Fibroblast of lung (primary cell): ENCODE data around the gene TLR3. TPM values are rescaled to one million over a fixed set of nuclear protein-coding genes. Genes with fewer than 3 reads are reported as not detected.

Source experiments
- DNase-seq, 2 donors: peaks; one replicate each; pipeline versions ENCODE4 v3.0.0 to v3.0.0-alpha.2; 2010; ENCODE audit warnings: low read depth in 2 of 2
- H2AFZ ChIP-seq: 2 replicates; pipeline ENCODE4 v1.5.1; 2012; ENCODE audit warnings: low read length, control low read depth, inconsistent platforms
- H3K27ac ChIP-seq: 2 replicates; pipeline ENCODE4 v1.5.1; 2011; ENCODE audit warnings: low read length, control low read depth; ENCODE audit not compliant: insufficient read depth
- H3K27me3 ChIP-seq: 2 replicates; pipeline ENCODE4 v1.5.1; 2011; ENCODE audit warnings: mild to moderate bottlenecking, low read length; ENCODE audit not compliant: control insufficient read depth, insufficient read depth
- H3K36me3 ChIP-seq: 2 replicates; pipeline ENCODE4 v1.5.1; 2011; ENCODE audit warnings: low read length; ENCODE audit not compliant: control insufficient read depth, insufficient read depth
- H3K4me1 ChIP-seq: 2 replicates; pipeline ENCODE4 v1.5.1; 2011; ENCODE audit warnings: low read length; ENCODE audit not compliant: control insufficient read depth, insufficient read depth; ENCODE audit errors: extremely low read depth
- H3K4me2 ChIP-seq: 2 replicates; pipeline ENCODE4 v1.5.1; 2011; ENCODE audit warnings: low read length, control low read depth; ENCODE audit not compliant: insufficient read depth; ENCODE audit errors: extremely low read depth
- H3K4me3 ChIP-seq, 4 experiments: fragments of 200-600 bp in 1 of 4; sonication (generic) in 1 of 4; replicated peaks in 1 of 4; 2 replicates each; pipeline ENCODE4 v1.5.1; 2011 to 2016; ENCODE audit warnings: low read length in 4 of 4, low read depth in 3 of 4, mild to moderate bottlenecking in 3 of 4, control low read depth in 2 of 4, inconsistent platforms in 1 of 4, mixed read lengths in 1 of 4; ENCODE audit not compliant: insufficient read depth in 1 of 4; ENCODE audit errors: control extremely low read depth in 1 of 4
- H3K79me2 ChIP-seq: 2 replicates; pipeline ENCODE4 v1.5.1; 2012; ENCODE audit warnings: mild to moderate bottlenecking, low read length, inconsistent platforms; ENCODE audit not compliant: control insufficient read depth, insufficient read depth
- H3K9ac ChIP-seq: 2 replicates; pipeline ENCODE4 v1.5.1; 2011; ENCODE audit warnings: mild to moderate bottlenecking, low read length, control low read depth; ENCODE audit not compliant: insufficient read depth
- H3K9me3 ChIP-seq: 2 replicates; pipeline ENCODE4 v1.5.1; 2012; ENCODE audit warnings: low read depth, low read length; ENCODE audit not compliant: control insufficient read depth, insufficient read depth
- H4K20me1 ChIP-seq: 2 replicates; pipeline ENCODE4 v1.5.1; 2011; ENCODE audit warnings: low read length; ENCODE audit not compliant: control insufficient read depth, insufficient read depth; ENCODE audit errors: extremely low read depth
- EZH2 ChIP-seq: IDR thresholded peaks from 2 replicates; pipeline ENCODE4 v1.5.1; 2012; ENCODE audit warnings: low read length, control low read depth, mild to moderate bottlenecking; ENCODE audit errors: missing control alignments
- polyA plus RNA-seq, 2 donors: library from polyadenylated mRNA; depleted of rRNA in 1 of 2; stranded (reverse) in 1 of 2; unstranded in 1 of 2; fragments of >200 nt; gene quantifications; 2 replicates each; pipeline ENCODE4 v1.2.1, GENCODE V29; 2011 to 2012; ENCODE audit warnings: missing spikeins in 1 of 2
- total RNA-seq: library from RNA; depleted of rRNA; stranded (reverse); fragments of >200 nt; gene quantifications from 2 replicates; pipeline ENCODE4 v1.2.1, GENCODE V29; 2014
- TF ChIP-seq, protein P1 (sequence below), 2 donors: IDR thresholded peaks in 1 of 2; conservative IDR thresholded peaks in 1 of 2; 1 replicate in 1 of 2; 2 replicates in 1 of 2; pipeline ENCODE4 v1.5.1; 2011 to 2012; ENCODE audit warnings: low read length in 2 of 2, control low read depth in 1 of 2, inconsistent platforms in 1 of 2, low read depth in 1 of 2, mild to moderate bottlenecking in 1 of 2

The TLR3 gene
- total and polyA plus RNA-seq, 2 donors (not counting 1 experiment from before 2014, with no cell fraction given) = 8.1 to 12.6 TPM

DNA sequence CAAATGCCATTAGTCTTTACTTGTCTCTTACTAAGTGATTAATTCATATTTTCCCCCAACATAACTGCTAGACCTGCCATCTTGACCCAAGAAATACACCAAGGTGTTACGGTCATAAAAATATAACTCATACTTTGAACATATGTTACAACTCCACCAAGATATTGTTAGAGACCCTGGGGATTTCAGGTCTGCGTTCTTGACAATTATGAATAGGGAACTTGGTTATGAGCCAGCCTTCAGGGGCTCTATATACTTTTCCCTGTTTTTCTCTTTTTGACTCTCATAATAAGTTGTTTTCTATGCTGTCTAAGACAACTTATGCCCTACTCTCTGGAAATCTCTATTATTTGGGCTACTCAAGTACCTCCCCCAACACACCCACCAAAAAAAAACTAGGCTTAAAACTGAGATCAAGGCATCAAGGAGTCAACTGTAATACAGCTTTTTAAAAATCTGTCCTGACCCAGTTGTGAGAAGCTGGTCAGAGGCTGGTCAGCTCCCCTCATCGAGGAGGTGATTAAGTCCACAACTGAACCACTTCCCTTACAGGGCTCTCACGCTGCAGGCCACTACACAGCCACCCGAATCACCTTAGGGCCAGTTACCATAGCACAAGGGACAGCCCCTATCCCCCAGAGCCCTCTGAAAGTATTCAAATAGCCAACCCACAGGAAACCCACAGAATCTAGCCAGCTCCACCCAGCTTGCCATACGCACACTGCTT lies 10.5 kb upstream of the TLR3 start:
- Histone ChIP-seq H3K27ac (no peak overlapping the region), H3K4me1 (no peaks in the 10 kb centered on the region), H3K9me3 (no peaks in the 10 kb centered on the region), H3K4me2 (no peak overlapping the region), H2AFZ (no peak overlapping the region), H3K79me2 (no peaks in the 10 kb centered on the region), H3K27me3 (no peaks in the 10 kb centered on the region), H3K36me3 (no peaks in the 10 kb centered on the region), H3K9ac (no peak overlapping the region), H3K4me3 (no peak overlapping the region), H4K20me1 (no peaks in the 10 kb centered on the region)
- DNase-seq = no peak
- TF ChIP-seq EZH2 = no peak
- TF ChIP-seq, protein P1, sequence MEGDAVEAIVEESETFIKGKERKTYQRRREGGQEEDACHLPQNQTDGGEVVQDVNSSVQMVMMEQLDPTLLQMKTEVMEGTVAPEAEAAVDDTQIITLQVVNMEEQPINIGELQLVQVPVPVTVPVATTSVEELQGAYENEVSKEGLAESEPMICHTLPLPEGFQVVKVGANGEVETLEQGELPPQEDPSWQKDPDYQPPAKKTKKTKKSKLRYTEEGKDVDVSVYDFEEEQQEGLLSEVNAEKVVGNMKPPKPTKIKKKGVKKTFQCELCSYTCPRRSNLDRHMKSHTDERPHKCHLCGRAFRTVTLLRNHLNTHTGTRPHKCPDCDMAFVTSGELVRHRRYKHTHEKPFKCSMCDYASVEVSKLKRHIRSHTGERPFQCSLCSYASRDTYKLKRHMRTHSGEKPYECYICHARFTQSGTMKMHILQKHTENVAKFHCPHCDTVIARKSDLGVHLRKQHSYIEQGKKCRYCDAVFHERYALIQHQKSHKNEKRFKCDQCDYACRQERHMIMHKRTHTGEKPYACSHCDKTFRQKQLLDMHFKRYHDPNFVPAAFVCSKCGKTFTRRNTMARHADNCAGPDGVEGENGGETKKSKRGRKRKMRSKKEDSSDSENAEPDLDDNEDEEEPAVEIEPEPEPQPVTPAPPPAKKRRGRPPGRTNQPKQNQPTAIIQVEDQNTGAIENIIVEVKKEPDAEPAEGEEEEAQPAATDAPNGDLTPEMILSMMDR (conservative IDR thresholded peaks at IDR 0.05 in 1 of 2, IDR thresholded peaks at IDR 0.05 in 1 of 2; ENCODE audit: low read depth in 1 of 2, low read length in 2 of 2) = no peak

DNA sequence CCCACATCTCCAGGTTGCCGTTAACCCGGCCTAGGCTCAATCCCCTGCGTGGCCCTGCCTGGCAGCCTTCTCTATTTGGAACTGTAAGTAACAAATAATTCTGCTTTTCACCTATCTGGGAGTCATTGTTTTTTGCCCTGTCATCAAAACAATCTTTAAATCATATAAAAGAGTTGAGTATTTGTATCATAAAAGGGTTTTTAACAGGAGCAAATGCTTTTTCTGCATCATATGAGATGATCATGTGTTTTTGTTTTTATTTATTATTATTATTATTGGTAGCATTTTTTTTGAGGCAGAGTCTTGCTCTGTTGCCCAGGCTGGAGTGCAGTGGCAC lies 10.0 kb upstream of the TLR3 start:
- Histone ChIP-seq H3K4me2 (no peak overlapping the region), H3K79me2 (no peaks in the 10 kb centered on the region), H3K4me1 (no peaks in the 10 kb centered on the region), H3K27me3 (no peaks in the 10 kb centered on the region), H3K4me3 (no peak overlapping the region), H4K20me1 (no peaks in the 10 kb centered on the region), H3K9ac (no peak overlapping the region), H3K27ac (no peak overlapping the region), H3K36me3 (no peaks in the 10 kb centered on the region), H3K9me3 (no peaks in the 10 kb centered on the region), H2AFZ (no peak overlapping the region)
- DNase-seq = no peak
- TF ChIP-seq, protein P1 (conservative IDR thresholded peaks at IDR 0.05 in 1 of 2, IDR thresholded peaks at IDR 0.05 in 1 of 2; ENCODE audit: low read depth in 1 of 2, low read length in 2 of 2) = no peak
- no peak for TF ChIP-seq EZH2

DNA sequence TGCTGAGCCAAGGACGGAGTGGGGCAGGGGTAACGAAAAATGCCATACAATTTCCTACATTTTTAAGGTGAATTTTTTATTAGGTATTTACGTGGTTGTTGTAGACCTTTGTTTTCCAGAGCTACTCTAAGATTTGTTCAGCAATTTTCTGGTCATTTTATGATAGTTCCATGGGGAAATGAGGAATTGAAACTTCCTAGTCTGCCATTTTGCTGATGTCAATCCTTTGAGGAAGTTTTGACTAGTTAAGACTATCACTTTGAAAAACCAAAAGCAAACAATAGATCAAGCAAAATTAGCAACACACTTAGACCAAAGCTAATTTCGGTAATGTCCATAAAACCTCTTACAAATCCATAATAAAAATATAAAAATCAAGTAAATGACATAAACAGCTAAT lies 7.0 kb upstream of the TLR3 start:
- H3K4me1 ChIP-seq = no peaks in the 10 kb centered on the region
- no peak overlapping the region for H3K9ac ChIP-seq
- H2AFZ ChIP-seq = no peak overlapping the region
- no peak overlapping the region for H3K27ac ChIP-seq
- DNase-seq = no peak
- no peak overlapping the region for H3K4me2 ChIP-seq
- no peak overlapping the region for H3K4me3 ChIP-seq
- no peaks in the 10 kb centered on the region for H3K9me3 ChIP-seq
- no peak for TF ChIP-seq EZH2
- TF ChIP-seq, protein P1 (conservative IDR thresholded peaks at IDR 0.05 in 1 of 2, IDR thresholded peaks at IDR 0.05 in 1 of 2; ENCODE audit: low read depth in 1 of 2, low read length in 2 of 2) = no peak
- no peaks in the 10 kb centered on the region for H4K20me1 ChIP-seq
- H3K79me2 ChIP-seq = no peaks in the 10 kb centered on the region
- H3K36me3 ChIP-seq = no peaks in the 10 kb centered on the region
- H3K27me3 ChIP-seq = no peaks in the 10 kb centered on the region
